ENCODE results near the gene KCNQ5. TPM values are rescaled to one million over a fixed set of nuclear protein-coding genes. Genes with fewer than 3 reads are reported as not detected.
A peak's percentile ranks its signal among the peaks of the same experiment; 100 is the strongest.

KCNQ5 gene
- total RNA-seq, 1 experiment from 2014 or later: 7.1 TPM

DNA sequence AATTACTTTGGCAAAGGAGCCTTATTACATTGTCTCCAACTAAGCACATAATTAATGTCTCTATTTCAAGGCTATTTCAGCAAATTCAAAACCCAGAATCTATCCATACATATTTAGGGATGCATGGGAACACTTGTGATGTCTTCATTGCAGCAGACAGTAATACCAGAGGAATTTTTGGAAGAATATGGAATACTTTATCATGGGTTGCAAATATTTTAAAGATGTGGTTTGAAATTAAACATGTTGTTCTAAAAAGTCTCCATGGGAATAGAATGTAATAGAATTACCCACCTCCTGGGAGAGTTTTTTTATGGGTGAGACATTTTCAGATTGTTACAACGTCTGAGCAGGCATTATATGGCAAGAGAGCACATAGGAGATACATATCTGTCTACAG lies 170.8 kb downstream of the KCNQ5 start:
- no peak for DNase-seq (ENCODE audit: low read depth)

DNA sequence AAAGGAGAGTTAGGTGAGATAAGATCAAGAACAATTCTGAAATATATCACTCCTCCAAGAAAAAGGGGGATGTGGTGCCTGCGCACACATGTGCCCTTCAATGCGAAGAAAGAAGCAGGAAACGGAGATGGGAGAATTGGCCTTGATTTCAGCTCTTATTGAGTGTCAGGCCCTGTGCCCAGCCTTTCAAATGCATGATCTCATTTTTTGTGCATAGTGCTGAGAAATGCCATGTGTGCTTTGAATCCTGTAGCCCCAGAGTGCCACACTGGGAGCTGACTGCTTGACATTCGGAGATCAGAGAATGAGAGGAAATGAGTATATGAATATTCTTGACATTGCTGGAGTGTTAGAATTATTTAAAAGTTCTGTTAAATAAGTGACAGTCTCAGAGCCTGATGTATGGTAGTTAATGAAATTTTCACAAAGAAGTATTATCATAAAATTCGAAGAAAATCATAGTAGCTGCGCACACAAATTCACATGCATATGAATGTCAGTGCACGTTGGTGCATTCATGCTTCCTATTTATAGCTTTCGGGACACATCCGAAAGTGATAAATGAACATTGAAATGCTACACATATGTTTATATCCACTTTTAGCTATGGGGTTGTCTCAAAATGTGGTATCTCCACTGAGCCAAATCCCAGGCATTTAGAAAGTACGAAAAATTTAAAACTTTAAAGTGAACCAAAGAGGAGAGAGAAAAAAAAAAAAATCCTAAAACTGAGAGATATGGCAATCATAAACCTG lies 172.0 kb downstream of the KCNQ5 start:
- DNase-seq (ENCODE audit: low read depth): no peak

DNA sequence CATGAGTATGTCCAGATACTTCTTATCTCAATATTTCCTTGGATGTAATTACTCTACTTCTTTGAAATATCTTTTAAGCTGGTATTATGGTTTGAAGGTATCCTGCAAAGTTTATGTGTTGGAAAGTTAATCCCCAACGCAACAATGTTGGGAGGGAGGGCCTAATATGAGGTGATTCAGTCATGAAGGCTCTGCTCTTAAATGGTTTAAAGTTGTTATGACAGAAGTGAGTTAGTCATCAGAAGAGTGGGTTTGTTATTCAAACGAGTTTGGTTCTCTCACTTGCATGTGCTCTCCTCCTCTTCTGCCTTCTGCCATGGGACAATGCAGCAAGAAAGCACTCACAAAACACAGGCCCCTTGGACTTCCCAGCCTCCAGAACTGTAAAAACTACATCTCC lies 176.3 kb downstream of the KCNQ5 start:
- peak; percentile 67 for DNase-seq (ENCODE audit: low read depth)

DNA sequence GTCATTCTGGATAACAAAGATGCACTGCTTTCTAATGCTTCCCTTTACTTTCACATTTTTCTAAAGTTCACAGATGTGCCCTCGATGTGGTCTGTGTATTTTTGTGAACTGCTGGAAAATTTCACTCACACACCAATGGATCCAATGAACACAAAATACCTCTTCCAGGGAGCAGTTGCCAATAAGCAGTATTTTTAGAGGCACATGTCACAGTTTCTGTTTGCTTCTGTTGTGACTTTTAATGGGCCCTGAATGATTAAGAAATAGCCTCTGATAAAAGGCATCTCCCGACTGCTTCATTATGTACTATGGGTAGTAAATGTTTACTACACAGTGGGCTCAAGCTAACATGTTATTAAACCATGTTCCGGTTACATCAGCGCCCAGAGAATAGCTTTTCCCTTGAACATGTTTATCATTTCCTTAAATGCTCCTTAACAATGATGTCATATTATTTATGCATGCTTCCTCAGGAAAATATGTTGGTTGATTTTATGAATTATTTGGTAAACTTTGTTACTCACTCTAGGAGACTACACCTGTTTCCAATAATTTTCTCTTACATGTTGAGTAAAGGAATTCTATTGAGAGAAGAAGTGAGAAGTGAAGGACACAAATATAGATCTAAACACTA lies 188.0 kb downstream of the KCNQ5 start:
- DNase-seq (ENCODE audit: low read depth): no peak

DNA sequence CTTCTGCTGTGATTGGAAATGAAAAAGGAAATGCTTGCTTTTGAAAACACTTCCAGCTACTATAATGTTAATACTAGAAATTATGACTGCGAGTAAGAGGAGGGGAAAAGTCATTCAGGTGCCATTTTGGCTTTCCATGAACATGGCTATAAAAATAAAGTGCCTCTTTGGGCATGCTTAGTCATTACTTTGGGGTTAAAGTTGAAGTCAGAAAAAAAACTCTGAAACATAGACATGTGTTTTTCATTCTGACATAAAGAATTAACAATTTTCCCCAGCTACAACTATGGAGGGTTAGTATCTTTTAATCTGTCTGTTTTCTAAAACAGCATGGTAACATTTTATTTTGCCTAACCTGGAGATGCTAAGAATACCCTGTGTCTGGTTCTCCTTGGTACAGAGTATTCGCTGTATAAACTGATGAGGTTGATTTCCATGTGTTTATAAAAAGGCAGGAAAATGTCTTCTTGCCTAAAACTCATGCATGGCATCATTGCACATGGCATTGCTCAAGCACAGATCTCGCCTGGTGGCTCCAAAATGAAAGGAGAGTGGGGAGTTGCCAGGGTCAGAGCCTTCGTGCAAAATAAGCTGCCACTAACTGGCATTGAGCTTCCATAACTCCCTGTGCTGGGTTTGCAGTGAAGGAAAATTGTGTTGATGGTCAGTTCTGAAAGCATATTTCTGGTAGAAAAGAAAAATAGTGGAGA lies 188.9 kb downstream of the KCNQ5 start:
- DNase-seq (ENCODE audit: low read depth): no peak

DNA sequence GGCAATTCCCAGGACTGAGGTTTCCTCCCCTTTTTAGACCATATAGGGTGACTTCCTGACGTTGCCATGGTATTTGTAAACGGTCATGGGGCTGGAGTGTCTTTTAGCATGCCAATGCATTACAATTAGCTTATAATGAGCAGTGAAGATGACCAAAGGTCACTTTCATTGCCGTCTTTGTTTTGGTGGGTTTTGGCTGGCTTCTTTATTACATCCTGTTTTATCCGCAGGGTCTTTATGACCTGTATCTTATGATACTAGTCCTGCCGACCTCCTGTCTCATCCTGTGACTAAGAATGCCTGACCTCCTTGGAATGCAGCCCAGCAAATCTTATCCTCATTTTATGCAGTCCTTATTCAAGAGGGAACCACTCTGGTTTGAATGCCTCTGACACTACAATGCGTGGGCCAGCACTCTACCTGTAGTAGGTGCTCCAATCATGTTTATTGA lies 190.1 kb downstream of the KCNQ5 start:
- peak; percentile 76 for DNase-seq (ENCODE audit: low read depth)

DNA sequence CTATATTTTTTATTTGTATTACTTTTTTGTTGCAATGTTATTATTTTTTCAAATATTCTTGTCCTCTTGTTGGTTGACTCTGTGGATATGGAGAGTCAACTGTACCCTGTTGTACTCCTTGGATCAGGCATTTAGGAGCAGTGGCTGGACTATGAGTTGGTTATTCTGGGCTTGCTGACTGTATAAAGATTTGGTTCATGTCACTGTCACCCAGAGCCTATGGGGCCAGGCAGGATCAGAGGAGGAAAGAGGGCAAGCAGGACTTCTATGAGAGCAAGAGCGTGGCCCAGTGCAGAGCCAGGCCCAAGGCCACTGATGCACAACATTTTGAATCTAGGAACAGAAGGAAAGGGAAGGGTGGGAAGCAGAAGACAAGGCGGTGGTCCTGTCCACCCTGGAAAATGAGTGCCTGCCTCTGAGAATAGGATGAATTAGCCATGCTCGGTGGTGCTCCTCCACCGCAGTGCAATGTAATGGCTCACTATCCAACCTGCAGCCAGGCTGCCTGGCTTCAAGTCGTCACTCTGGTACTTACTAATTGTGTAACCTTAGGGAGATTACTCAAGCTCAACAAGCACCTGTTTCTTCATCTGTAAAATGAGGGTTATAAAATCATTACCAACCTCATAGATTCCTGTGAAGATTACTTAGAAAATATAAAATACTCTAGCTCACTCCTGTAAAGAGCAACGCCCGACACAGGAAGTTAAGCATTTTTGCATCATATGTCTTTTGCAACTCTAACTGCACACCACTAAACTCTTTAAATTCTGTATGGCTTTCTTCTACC lies 192.1 kb downstream of the KCNQ5 start:
- DNase-seq (ENCODE audit: low read depth): no peak

DNA sequence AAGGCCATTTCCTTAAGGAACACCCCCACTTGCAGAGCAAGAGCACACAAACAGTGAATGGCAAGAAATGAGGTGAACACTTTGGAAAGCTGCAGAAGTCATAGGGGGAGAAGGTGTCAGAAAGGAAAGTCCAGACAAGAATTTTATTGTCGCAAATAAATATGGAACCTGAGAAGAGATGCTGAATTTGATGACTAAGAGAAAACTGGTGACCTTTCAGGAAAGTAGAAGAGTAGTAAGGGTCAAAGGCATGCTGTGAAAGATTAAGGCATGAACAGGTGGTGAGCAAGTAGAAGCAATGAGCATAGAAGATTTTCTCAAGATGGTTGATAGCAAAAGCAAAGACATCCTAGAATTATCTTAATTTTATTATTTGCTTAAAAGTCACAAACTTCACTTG lies 194.2 kb downstream of the KCNQ5 start:
- DNase-seq (ENCODE audit: low read depth): no peak

DNA sequence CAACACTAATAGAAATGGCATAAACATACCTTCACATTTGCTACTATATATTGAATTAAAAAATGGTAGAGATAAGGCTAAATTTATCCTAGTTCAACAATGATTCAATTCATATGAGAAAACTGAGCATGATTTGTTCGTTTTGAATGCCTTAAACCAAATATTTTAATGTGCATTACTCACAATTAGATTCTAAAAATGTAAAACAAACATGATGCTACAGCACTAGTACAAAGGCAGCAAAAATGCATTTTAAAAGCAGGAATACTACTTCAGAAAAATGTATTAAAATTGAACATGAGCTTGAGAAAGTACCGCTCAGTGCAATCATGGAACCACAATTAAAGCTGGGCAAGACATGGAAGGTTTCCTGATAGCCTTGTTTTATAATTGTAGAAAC lies 195.3 kb downstream of the KCNQ5 start:
- DNase-seq (ENCODE audit: low read depth): no peak

DNA sequence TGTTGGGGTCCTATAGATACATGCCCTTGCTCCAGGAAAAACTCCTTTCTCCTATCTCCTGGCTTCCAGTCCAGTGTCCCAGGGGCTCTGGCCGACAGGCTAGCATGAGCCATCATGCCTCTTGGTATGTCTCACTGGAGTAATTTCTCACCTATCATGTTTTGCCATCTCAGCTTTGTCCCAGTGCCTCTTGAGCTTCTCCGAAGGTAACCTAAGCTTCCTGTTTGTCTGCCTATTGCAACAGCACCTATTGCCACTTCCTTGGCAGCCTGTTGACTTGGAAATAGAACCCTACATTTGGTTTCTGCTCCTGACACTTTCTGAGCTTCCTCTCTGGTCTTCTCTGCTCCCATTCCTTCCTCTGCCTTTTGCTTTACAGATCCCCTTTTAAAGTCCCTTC lies 197.7 kb downstream of the KCNQ5 start:
- DNase-seq (ENCODE audit: low read depth): no peak

DNA sequence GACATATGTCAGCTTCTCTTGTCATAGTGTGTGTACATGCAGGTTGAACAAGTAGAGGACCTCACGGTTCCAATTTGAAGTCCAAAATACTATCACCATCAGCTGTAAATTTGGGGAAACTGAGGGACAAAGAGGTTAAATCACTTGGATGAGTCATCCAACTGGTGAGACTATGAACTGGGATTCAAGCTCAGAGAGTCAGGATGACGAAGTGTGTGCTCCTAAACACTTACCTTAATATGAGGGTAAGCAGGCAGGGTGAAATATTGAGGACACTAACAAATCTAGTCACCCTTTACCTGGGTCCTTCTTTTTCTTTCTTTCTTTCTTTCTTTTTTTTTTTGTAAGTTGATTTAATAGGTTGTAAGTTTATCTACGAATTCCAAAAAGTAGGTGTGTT lies 198.3 kb downstream of the KCNQ5 start:
- DNase-seq (ENCODE audit: low read depth): no peak

DNA sequence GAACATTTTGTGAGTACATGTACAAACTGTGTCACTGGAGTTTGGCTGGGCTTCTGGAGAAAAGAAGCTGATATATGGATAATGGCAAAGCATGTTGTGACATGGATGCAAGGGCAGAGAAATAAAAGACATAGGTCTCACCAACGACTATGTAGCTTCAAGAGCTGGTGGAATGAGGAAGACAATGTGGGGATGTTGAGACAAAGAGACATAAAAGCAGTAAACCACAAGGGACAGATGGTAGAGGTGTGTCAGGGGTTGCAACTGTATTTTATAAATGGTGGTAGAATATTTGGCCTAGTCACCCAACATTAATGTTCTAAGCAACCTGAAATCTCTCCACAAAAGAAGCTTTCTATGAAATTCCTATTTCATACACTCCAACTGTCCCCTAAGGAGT lies 199.0 kb downstream of the KCNQ5 start:
- no peak for DNase-seq (ENCODE audit: low read depth)

DNA sequence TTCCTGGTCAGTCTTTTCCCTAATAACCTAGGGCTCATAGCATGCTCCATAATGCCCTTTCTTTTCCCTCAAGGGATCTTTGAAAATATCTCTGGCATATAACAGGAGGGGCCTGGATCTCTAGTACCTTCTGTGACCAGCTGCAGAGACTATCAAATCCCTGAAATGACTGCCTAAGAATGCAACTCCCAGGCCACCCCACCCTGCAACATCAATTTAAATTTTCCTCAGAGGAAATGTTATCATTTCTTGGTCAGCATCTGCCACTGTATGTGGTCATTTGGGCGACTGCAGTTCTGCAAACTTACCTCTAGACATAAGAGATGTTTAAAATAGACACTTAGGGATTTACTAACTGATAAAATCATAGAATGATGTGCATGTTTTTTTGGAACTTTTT lies 200.2 kb downstream of the KCNQ5 start:
- DNase-seq (ENCODE audit: low read depth): no peak

DNA sequence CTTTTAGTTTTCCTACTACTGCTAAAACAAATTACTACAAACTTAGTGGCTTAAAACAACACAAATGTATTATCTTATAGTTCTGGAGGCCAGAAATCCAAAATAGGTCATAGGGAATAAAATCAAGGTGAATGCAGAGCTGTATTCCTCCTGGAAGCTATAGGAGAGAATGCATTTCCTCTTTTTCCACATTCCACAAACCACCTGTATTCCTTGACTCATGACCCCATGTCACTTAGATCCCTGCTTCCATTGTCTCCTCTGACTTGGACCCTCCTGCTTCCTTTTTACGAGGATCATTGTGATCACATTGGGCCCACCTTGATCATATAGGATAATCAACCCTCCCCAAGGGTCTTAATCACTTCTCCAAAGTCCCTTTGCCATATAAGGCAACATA lies 200.8 kb downstream of the KCNQ5 start:
- no peak for DNase-seq (ENCODE audit: low read depth)

DNA sequence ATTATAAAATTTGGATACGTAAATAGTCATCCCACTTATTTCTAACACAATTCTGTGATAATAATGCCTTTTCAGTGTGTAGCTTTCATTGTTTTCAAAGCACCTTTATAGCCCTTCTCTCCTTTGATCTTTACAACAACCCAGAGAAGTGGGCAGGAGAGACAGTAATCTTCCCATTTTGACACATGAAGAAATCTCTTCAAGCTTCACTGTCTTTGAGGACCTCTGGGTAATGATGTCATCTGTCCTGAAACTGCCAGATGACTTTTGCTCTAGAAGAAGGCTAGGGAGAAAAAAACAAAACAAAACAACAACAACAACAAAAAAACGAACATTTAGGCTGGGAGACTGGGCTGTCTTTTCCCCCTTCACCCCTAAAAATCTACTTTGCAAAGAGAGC lies 203.0 kb downstream of the KCNQ5 start:
- DNase-seq (ENCODE audit: low read depth): no peak

DNA sequence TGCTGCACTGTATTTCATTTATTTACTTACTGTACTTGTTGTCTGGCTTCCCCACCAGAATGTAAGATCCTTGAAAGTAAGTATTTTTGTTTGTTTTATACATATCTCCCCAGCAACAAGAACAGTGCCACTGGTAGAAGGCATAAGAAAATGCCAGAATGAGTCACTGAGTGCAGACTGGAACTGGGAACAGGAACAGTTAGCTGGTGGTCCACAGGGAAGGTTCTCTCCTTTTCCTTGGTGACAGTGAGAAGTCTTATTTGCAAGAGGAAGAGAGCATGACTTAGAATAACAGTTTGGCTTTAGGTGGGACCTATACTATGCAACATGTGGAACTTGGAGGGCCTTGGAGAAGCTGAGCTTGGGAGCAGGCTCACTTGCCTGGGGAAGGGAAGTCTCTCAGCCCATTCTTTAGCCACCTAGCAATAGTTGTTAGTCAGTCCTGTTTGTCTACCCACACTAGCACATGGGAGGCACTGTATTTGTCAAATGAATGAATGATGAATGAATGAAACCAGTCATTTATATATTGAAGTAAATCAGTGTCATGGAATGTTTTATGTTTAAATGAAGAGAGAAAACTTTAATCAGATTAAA lies 203.5 kb downstream of the KCNQ5 start:
- DNase-seq (ENCODE audit: low read depth): peak; percentile 71

DNA sequence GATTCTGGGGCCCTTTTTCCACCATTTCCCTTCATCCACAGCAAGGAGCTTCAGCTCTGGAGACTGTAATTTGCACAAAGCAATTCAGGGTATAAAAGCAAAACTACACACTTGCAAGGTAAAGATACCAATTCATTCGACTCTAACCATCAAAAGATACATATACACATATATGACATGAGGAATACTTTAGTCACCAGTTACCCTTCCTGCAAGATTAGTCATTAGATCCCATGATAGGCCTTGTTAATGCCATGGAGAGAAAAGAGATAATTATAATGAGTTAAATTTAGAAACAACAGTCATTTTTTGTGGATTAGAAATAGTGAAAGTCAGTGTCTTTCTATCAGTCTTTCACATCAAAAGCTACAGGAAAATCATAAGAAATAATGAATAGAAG lies 204.2 kb downstream of the KCNQ5 start:
- DNase-seq (ENCODE audit: low read depth): peak; percentile 60

DNA sequence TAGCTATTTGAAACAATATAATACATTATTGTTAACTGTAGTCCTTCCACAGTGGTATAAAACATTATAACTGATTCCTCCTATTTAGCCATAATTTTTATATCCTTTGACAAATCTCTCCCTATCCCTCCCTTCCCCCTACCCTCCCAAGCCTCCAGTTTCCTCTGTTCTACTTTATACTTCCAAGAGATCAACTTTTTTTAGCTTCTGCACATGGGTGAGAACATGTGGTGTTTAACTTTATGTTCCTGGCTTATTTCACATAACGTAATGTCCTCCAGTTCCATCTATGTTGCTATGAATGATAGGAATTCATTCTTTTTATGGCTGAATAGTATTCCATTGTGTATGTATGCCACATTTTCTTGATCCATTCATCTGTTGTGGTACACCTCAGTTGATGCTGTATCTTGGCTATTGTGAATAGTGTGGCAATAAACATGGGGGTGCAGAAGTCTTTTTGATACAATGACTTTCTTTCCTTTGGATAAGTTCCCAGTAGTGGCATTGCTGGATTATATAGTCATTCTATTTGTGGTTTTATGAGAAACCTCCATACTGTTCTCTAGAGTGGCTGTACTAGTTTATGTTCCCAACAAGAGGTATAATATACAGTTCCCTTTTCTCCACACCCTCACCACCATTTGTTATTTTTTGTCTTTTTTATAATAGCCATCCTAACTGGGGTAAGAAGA lies 205.0 kb downstream of the KCNQ5 start:
- peak; percentile 98 for DNase-seq (ENCODE audit: low read depth)

DNA sequence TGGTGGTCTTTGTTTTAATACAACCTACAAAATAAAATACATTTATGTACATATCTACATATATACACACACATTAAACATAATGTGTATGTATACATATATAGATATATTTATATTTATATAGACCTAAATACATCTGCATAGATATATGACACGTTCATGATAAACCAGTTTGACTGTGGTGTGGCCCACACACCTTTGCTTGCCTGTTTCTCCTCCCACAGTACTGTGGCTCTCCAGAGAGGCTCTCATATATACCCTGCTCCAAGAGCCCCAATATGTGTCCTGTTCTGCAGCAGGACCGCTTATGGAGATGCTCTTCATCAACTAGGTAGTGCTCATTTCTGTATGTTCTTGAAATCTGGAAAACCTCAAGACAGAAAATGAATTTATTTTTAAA lies 207.0 kb downstream of the KCNQ5 start:
- no peak for DNase-seq (ENCODE audit: low read depth)

DNA sequence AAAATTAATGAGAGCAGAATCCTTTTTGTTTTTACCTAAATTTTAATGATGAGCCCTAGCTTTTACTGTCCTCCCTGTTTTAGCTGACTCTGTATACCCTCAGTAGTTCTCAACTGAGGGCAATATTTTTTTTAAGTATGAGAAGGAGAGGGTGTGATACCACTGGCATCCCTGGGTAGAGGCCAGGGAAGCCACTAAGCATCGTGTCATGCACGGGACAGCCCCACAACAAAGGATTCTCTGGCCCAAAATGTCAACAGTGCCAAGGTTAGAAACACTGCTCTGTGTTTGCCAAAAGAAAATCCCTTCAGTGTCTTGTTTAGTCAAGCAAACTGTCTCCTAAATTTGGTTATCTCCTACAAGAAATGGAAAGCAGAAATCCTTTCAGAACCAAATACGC lies 210.4 kb downstream of the KCNQ5 start:
- DNase-seq (ENCODE audit: low read depth): peak; percentile 64

DNA sequence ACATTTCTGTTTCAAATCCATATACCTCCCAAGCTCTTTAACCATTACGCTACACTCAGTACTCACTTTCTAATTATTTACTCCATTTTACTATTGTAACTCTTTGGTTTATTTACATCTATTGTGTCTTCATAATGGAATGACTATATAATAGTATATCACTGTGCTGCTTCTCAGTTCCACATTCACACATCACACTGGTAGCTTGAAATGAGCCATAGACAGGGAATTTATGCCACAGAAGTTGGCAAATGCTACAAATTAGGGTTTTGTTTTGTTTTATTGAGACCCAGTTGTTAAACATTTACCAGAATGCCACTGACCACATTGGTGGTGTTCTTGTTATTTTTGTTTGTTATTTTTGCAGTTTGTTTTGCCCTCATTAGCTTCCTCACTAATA lies 213.9 kb downstream of the KCNQ5 start:
- DNase-seq (ENCODE audit: low read depth): no peak

All from LHCN-M2 (cell line).